Vagina (tissue), 2 donors: Measurements from ENCODE around the gene SLC25A51.

Experiments used
- CTCF ChIP-seq, 3 experiments: fragments of 450-650 bp in 2 of 3; fragments of 200-600 bp in 1 of 3; sonication (generic) in 1 of 3; IDR thresholded peaks; one replicate each; pipeline ENCODE4 v1.5.1; 2017 to 2019; ENCODE audit warnings: antibody characterized with exemption in 3 of 3, mild to moderate bottlenecking in 2 of 3, moderate library complexity in 2 of 3
- POLR2A ChIP-seq, 2 donors: fragments of 450-650 bp; IDR thresholded peaks; one replicate each; pipeline ENCODE4 v1.6.1; 2017; ENCODE audit warnings: antibody characterized with exemption in 2 of 2, mild to moderate bottlenecking in 2 of 2, moderate library complexity in 2 of 2
- POLR2AphosphoS5 ChIP-seq, 2 donors: sonication (generic); formaldehyde crosslinking; IDR thresholded peaks; one replicate each; pipeline ENCODE4 v1.9.0; 2017; ENCODE audit warnings: antibody characterized with exemption in 2 of 2, mild to moderate bottlenecking in 2 of 2, low read depth in 1 of 2; ENCODE audit not compliant: insufficient read depth in 1 of 2

GRCh38 chr9:37938121-37938891 is 34.4 kb upstream of the SLC25A51 start:
- TF ChIP-seq CTCF (IDR thresholded peaks at IDR 0.05) (no peak), POLR2A (IDR thresholded peaks at IDR 0.05) (no peak), POLR2AphosphoS5 (IDR thresholded peaks at IDR 0.05; ENCODE audit: insufficient read depth in 1 of 2, low read depth in 1 of 2) (peak in 1 of 2 donors; percentile 25)
